Measurements from ENCODE around the gene CAMK2B. TPM values are rescaled to one million over a fixed set of nuclear protein-coding genes. Genes with fewer than 3 reads are reported as not detected.

Gene CAMK2B
- total and polyA plus RNA-seq, 2 of the 13 experiments (the other 11 are each of a cell fraction or from before 2014, with no cell fraction given) = 0.27 to 0.48 TPM

- ChIA-PET CTCF (ENCODE audit: low intra/inter-chr PET ratio, low total read pairs) (no interaction called here), POLR2A (no interaction called here)
- in situ Hi-C loops (cut with HindIII; ENCODE audit: extremely low pct_ligation_motif_present, low pct_unique_long_range_greater_than_20kb) = no loop called here
- WGBS (ENCODE audit: low lambda C conversion rate) = no CpG with 5 or more reads among the region's 2 CpGs
- no peak for FAIRE-seq
- peak; percentile 51 for DNase-seq (ENCODE audit: low spot score)
- Histone ChIP-seq H3K4me1 (ENCODE audit: insufficient read depth, low read length) (no peaks in the 10 kb centered on the region), H3K27me3 (ENCODE audit: control insufficient read depth in 1 of 2, insufficient read depth in 2 of 2, low read length in 2 of 2) (0 out of 5 replicates have a peak, but pooled peaks cover 0 to 3% of the 10 kb centered on the region in 2 experiments), H3K9me3 (ENCODE audit: low read length) (no peaks in the 10 kb centered on the region), H3K4me3 (replicated peaks in 1 of 3; ENCODE audit: insufficient read depth in 1 of 3, low read depth in 2 of 3, low read length in 3 of 3) (no peak overlapping the region), H3K27ac (ENCODE audit: extremely low read length, insufficient read depth, low read length) (no peak overlapping the region), H3K9ac (ENCODE audit: insufficient read depth, low read depth, low read length) (no peak overlapping the region), H3K4me2 (ENCODE audit: low read depth, low read length) (no peak overlapping the region), H3K36me3 (replicated peaks in 1 of 2; ENCODE audit: control insufficient read depth in 1 of 2, insufficient read depth in 2 of 2, low read length in 2 of 2) (no peaks in the 10 kb centered on the region), H4K20me1 (ENCODE audit: insufficient read depth, low read length) (no peaks in the 10 kb centered on the region), H2AFZ (ENCODE audit: low read length) (no peak overlapping the region), H3K79me2 (ENCODE audit: insufficient read depth, low read length) (no peaks in the 10 kb centered on the region)
- no TSS peak for BruUV-seq (replicated peaks)
- intact Hi-C loops (cut with micrococcal nuclease; ENCODE audit: unreplicated experiment) = no loop called here
- peak; percentile 94 for ATAC-seq
- TF ChIP-seq MED1 (CRISPR knock-in tag; IDR thresholded peaks at IDR 0.05) (no peak), HNF4A (CRISPR knock-in tag; IDR thresholded peaks at IDR 0.05) (no peak), PHB2 (IDR thresholded peaks at IDR 0.05; ENCODE audit: partially characterized antibody) (no peak), ZNF737 (CRISPR knock-in tag; IDR thresholded peaks at IDR 0.05; ENCODE audit: borderline replicate concordance) (no peak), SCMH1 (CRISPR knock-in tag; IDR thresholded peaks at IDR 0.05; ENCODE audit: borderline replicate concordance) (no peak), ZNF577 (CRISPR knock-in tag; IDR thresholded peaks at IDR 0.05; ENCODE audit: borderline replicate concordance, low read depth) (no peak), ZNF713 (CRISPR knock-in tag; IDR thresholded peaks at IDR 0.05) (no peak), SMARCE1 (IDR thresholded peaks at IDR 0.05; ENCODE audit: borderline replicate concordance) (no peak), GMEB1 (CRISPR knock-in tag; IDR thresholded peaks at IDR 0.05; ENCODE audit: borderline replicate concordance) (no peak), ZNF768 (CRISPR knock-in tag; IDR thresholded peaks at IDR 0.05) (no peak), ZNF691 (CRISPR knock-in tag; IDR thresholded peaks at IDR 0.05; ENCODE audit: borderline replicate concordance, low read depth) (no peak)
- TF ChIP-seq, protein P1, sequence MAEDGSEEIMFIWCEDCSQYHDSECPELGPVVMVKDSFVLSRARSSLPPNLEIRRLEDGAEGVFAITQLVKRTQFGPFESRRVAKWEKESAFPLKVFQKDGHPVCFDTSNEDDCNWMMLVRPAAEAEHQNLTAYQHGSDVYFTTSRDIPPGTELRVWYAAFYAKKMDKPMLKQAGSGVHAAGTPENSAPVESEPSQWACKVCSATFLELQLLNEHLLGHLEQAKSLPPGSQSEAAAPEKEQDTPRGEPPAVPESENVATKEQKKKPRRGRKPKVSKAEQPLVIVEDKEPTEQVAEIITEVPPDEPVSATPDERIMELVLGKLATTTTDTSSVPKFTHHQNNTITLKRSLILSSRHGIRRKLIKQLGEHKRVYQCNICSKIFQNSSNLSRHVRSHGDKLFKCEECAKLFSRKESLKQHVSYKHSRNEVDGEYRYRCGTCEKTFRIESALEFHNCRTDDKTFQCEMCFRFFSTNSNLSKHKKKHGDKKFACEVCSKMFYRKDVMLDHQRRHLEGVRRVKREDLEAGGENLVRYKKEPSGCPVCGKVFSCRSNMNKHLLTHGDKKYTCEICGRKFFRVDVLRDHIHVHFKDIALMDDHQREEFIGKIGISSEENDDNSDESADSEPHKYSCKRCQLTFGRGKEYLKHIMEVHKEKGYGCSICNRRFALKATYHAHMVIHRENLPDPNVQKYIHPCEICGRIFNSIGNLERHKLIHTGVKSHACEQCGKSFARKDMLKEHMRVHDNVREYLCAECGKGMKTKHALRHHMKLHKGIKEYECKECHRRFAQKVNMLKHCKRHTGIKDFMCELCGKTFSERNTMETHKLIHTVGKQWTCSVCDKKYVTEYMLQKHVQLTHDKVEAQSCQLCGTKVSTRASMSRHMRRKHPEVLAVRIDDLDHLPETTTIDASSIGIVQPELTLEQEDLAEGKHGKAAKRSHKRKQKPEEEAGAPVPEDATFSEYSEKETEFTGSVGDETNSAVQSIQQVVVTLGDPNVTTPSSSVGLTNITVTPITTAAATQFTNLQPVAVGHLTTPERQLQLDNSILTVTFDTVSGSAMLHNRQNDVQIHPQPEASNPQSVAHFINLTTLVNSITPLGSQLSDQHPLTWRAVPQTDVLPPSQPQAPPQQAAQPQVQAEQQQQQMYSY (CRISPR knock-in tag; IDR thresholded peaks at IDR 0.05) = no peak
- TF ChIP-seq, protein P2, sequence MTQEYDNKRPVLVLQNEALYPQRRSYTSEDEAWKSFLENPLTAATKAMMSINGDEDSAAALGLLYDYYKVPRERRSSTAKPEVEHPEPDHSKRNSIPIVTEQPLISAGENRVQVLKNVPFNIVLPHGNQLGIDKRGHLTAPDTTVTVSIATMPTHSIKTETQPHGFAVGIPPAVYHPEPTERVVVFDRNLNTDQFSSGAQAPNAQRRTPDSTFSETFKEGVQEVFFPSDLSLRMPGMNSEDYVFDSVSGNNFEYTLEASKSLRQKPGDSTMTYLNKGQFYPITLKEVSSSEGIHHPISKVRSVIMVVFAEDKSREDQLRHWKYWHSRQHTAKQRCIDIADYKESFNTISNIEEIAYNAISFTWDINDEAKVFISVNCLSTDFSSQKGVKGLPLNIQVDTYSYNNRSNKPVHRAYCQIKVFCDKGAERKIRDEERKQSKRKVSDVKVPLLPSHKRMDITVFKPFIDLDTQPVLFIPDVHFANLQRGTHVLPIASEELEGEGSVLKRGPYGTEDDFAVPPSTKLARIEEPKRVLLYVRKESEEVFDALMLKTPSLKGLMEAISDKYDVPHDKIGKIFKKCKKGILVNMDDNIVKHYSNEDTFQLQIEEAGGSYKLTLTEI (CRISPR knock-in tag; conservative IDR thresholded peaks at IDR 0.05) = no peak
- TF ChIP-seq, protein P3, sequence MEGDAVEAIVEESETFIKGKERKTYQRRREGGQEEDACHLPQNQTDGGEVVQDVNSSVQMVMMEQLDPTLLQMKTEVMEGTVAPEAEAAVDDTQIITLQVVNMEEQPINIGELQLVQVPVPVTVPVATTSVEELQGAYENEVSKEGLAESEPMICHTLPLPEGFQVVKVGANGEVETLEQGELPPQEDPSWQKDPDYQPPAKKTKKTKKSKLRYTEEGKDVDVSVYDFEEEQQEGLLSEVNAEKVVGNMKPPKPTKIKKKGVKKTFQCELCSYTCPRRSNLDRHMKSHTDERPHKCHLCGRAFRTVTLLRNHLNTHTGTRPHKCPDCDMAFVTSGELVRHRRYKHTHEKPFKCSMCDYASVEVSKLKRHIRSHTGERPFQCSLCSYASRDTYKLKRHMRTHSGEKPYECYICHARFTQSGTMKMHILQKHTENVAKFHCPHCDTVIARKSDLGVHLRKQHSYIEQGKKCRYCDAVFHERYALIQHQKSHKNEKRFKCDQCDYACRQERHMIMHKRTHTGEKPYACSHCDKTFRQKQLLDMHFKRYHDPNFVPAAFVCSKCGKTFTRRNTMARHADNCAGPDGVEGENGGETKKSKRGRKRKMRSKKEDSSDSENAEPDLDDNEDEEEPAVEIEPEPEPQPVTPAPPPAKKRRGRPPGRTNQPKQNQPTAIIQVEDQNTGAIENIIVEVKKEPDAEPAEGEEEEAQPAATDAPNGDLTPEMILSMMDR (CRISPR knock-in tag; IDR thresholded peaks at IDR 0.05) = peak; percentile 62
These were observed 22.9 kb upstream of the CAMK2B start for GRCh38 chr7:44348300-44348699.
